OCI-LY3 (cell line): ENCODE data around the gene MYPN.

Experiments
- EZH2phosphoT487 ChIP-seq: fragments of 200-600 bp; shearing (Covaris generic); IDR thresholded peaks from 2 replicates; pipeline ENCODE4 v1.6.1; 2018; ENCODE audit warnings: antibody characterized with exemption, mixed run types, low read depth
- TF ChIP-seq, protein P1 (sequence below): fragments of 200-600, 300-600 bp; sonication (generic); IDR thresholded peaks from 2 replicates; pipeline ENCODE4 v1.5.1; 2014; ENCODE audit warnings: antibody characterized with exemption, low read length, low read depth

- no peak for TF ChIP-seq EZH2phosphoT487
- TF ChIP-seq, protein P1, sequence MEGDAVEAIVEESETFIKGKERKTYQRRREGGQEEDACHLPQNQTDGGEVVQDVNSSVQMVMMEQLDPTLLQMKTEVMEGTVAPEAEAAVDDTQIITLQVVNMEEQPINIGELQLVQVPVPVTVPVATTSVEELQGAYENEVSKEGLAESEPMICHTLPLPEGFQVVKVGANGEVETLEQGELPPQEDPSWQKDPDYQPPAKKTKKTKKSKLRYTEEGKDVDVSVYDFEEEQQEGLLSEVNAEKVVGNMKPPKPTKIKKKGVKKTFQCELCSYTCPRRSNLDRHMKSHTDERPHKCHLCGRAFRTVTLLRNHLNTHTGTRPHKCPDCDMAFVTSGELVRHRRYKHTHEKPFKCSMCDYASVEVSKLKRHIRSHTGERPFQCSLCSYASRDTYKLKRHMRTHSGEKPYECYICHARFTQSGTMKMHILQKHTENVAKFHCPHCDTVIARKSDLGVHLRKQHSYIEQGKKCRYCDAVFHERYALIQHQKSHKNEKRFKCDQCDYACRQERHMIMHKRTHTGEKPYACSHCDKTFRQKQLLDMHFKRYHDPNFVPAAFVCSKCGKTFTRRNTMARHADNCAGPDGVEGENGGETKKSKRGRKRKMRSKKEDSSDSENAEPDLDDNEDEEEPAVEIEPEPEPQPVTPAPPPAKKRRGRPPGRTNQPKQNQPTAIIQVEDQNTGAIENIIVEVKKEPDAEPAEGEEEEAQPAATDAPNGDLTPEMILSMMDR = no peak
These were observed 69.3 kb downstream of the MYPN start for GRCh38 chr10:68178592-68178991.
